ENCODE data around the gene TNFRSF14. TPM values are rescaled to one million over a fixed set of nuclear protein-coding genes. Genes with fewer than 3 reads are reported as not detected.

The TNFRSF14 gene
- total and polyA plus RNA-seq, 9 of the 15 experiments (the other 6 are each of a cell fraction or from before 2014, with no cell fraction given): 0.11 to 2.3 (median 0.68) TPM; not detected in 2

GRCh38 chr1:2544875-2545640, 11.1 kb upstream of the TNFRSF14 start (continued):
- TF ChIP-seq ESRRA (IDR thresholded peaks at IDR 0.05; ENCODE audit: borderline replicate concordance, low read depth) (peak; percentile 63), ZNF75A (CRISPR knock-in tag; IDR thresholded peaks at IDR 0.05) (peak; percentile 75), CBX8 (IDR thresholded peaks at IDR 0.05; ENCODE audit: borderline replicate concordance, extremely low read depth, low read depth, low read length, poor library complexity, severe bottlenecking) (no peak), EGR1 (conservative IDR thresholded peaks at IDR 0.05) (peak; percentile 54), ZNF239 (CRISPR knock-in tag; IDR thresholded peaks at IDR 0.05) (no peak)

DNA sequence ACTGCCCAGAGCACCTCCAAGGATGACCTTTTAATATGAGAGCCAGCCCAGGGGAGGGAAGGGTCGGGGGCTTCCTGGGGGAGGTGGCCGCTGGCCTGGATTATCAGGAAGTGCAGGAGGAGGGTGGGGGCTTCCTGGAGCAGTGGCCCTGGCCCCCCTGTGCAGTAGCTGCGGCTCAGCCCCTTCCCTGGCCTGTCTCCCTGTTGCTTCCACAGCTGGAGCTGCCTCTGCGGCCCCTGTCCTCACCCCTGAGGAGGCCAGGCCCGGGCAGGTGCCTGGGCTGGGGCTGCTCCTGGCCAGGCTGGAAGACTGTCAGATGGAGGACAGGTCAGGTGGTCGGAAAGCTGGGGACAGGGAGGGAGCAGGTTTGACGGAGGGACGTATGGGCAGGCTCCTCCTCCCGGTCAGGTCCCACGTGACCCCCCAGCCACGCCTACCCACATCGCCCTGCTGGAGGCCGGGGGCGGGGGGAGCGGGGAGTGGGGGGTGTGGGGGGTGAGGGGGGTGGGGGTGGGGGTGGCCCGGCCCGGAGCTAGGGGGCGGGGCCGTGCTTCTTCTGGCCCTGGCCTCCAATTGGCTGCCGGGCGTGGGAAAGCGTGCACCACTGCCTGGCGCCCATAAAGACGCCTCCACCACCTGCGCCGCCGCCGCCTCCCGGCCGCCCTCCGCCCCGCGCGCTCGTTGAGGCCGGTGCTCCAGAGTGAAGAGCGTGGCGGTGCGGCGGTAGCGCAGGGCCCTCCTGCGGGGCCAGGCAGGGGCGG, 10.2 kb upstream of the TNFRSF14 start:
- peak; percentile 73 for ATAC-seq
- 0 out of 4 replicates have a peak, but pooled peaks of 1 of the 2 experiments have one; percentile 68 for TF ChIP-seq KDM4B (IDR thresholded peaks at IDR 0.05; ENCODE audit: borderline replicate concordance in 2 of 2, low read depth in 1 of 2)
- no peak for TF ChIP-seq HDAC6 (IDR thresholded peaks at IDR 0.05; ENCODE audit: low read depth, low read length)
- no peak for TF ChIP-seq NCOA4 (IDR thresholded peaks at IDR 0.05; ENCODE audit: partially characterized antibody)
- TF ChIP-seq SP1 (CRISPR knock-in tag; IDR thresholded peaks at IDR 0.05): no peak
- no peak for TF ChIP-seq HMG20B (CRISPR knock-in tag; IDR thresholded peaks at IDR 0.05)
- TF ChIP-seq CEBPB (tag; IDR thresholded peaks at IDR 0.05): no peak
- TF ChIP-seq HDAC1 (IDR thresholded peaks at IDR 0.05): no peak; a peak in 1 of 4 replicates
- TF ChIP-seq TSHZ1 (CRISPR knock-in tag; IDR thresholded peaks at IDR 0.05): no peak
- TF ChIP-seq KLF16 (IDR thresholded peaks at IDR 0.05): no peak
- TF ChIP-seq ZNF274 (IDR thresholded peaks at IDR 0.05; ENCODE audit: borderline replicate concordance, low read depth, low read length): no peak
- no peak for TF ChIP-seq ELF4 (CRISPR knock-in tag; IDR thresholded peaks at IDR 0.05)

More for the DNA sequence above, 10.2 kb upstream of the TNFRSF14 start:
- H3K9me1 ChIP-seq (ENCODE audit: control insufficient read depth, insufficient read depth, low read length): peaks cover 7% of the 10 kb centered on the region
- DNase-seq (ENCODE audit: extremely low read depth in 1 of 4, low spot score in 3 of 4): peak; percentile 96 to 99 (median 98)
- peaks cover 72 to 90% of the 10 kb centered on the region in 2 experiments for H3K4me1 ChIP-seq (replicated peaks in 1 of 2; ENCODE audit: control insufficient read depth in 2 of 2, insufficient read depth in 2 of 2, low read length in 2 of 2)
- H3K9me3 ChIP-seq (replicated peaks; ENCODE audit: control insufficient read depth, insufficient read depth, low read depth, low read length): no peaks in the 10 kb centered on the region
- intact Hi-C loops (cut with micrococcal nuclease): loop anchor here (1.0 to 10.0 kb wide), 4 partner anchors 20 to 351 kb away; partner anchors contain the start of genes FAAP20, PANK4 and PRXL2B
- H3K79me2 ChIP-seq (ENCODE audit: control insufficient read depth, insufficient read depth, low read length): peaks cover 9% of the 10 kb centered on the region; the same call in 1 of the 3 replicates
- peak overlapping the region; percentile 62 for H3K4me3 ChIP-seq
- H3K36me3 ChIP-seq (ENCODE audit: control insufficient read depth, insufficient read depth, low read length): no peaks in the 10 kb centered on the region
- ChIA-PET POLR2A (interaction anchor here (0.6 to 1.7 kb wide), 11 partner anchors 13 to 357 kb away, joined by 3 to 6 read pairs (median 3); partner anchors contain the start of gene PANK4), CTCF (ENCODE audit: low intra/inter-chr PET ratio) (interaction anchor here (3.0 kb wide), 1 partner anchor 132 kb away, joined by 36 read pairs; the partner anchor contains the start of gene PEX10)
- peak overlapping the region; percentile 83 for H2AFZ ChIP-seq (ENCODE audit: low read depth, low read length)
- FAIRE-seq: peak; percentile 89
- H4K20me1 ChIP-seq (replicated peaks; ENCODE audit: control insufficient read depth, insufficient read depth, low read length): no peaks in the 10 kb centered on the region; the same call in 1 of the 2 replicates
- H3K27ac ChIP-seq (ENCODE audit: extremely low read depth, low read depth, low read length): peak overlapping the region; percentile 79
- no TSS peak for BruUV-seq (replicated peaks)
- peak overlapping the region; percentile 66 to 90 for H3K9ac ChIP-seq (ENCODE audit: insufficient read depth in 1 of 2, low read depth in 2 of 2, low read length in 2 of 2)
- peak overlapping the region; percentile 87 for H3K4me2 ChIP-seq (ENCODE audit: insufficient read depth, low read length)
- WGBS (ENCODE audit: insufficient coverage, low coverage, missing lambda C conversion rate): under 1% methylated on average over 27 of the region's 43 CpGs
- H3K27me3 ChIP-seq (ENCODE audit: control insufficient read depth in 2 of 2, insufficient read depth in 2 of 2, low read length in 2 of 2): no peaks in the 10 kb centered on the region
- in situ Hi-C loops (cut with MboI): loop anchor here (25.0 kb wide), 1 partner anchor 359 kb away; the partner anchor contains the start of gene FAAP20
